Esophagus squamous epithelium (tissue), 5 donors: ENCODE measurements around the gene TNFSF8. TPM values are rescaled to one million over a fixed set of nuclear protein-coding genes. Genes with fewer than 3 reads are reported as not detected.

Experiments used
- DNase-seq: peaks from one replicate; lab custom pipeline; 2025; lab: John Stamatoyannopoulos, UW
- H3K27ac ChIP-seq, 4 donors: fragments of 200-600 bp; sonication (generic); one replicate each; pipeline ENCODE4 v1.5.1; 2016 to 2019; ENCODE audit warnings: mild to moderate bottlenecking in 1 of 4
- H3K27me3 ChIP-seq, 4 donors: fragments of 200-600 bp; sonication (generic); 1 replicate in 3 of 4; 2 replicates in 1 of 4; pipeline versions ENCODE4 v1.5.1 to v1.6.0; 2017 to 2021; ENCODE audit warnings: antibody characterized with exemption in 1 of 4
- H3K36me3 ChIP-seq, 3 donors: fragments of 200-600 bp; sonication (generic); one replicate each; pipeline ENCODE4 v1.5.1; 2016 to 2019
- H3K4me1 ChIP-seq, 3 donors: fragments of 200-600 bp; sonication (generic); one replicate each; pipeline ENCODE4 v1.5.1; 2017 to 2019
- H3K4me3 ChIP-seq, 4 donors: fragments of 200-600 bp; sonication (generic); 1 replicate in 3 of 4; 2 replicates in 1 of 4; pipeline ENCODE4 v1.5.1; 2016 to 2019; ENCODE audit warnings: mild to moderate bottlenecking in 2 of 4, moderate library complexity in 1 of 4
- H3K9me3 ChIP-seq, 3 donors: fragments of 200-600 bp; sonication (generic); one replicate each; pipeline ENCODE4 v1.5.1; 2016 to 2019
- CTCF ChIP-seq, 6 experiments: fragments of 450-650 bp in 4 of 6; fragments of 200-600 bp in 2 of 6; sonication (generic) in 2 of 6; IDR thresholded peaks; one replicate each; pipeline ENCODE4 v1.5.1; 2016 to 2019; ENCODE audit warnings: antibody characterized with exemption in 6 of 6, mild to moderate bottlenecking in 4 of 6, moderate library complexity in 4 of 6
- POLR2A ChIP-seq, 4 donors: fragments of 450-650 bp; IDR thresholded peaks; one replicate each; pipeline ENCODE4 v1.6.1; 2017; ENCODE audit warnings: antibody characterized with exemption in 4 of 4, mild to moderate bottlenecking in 4 of 4, moderate library complexity in 3 of 4
- WGBS, 2 donors: methylation state at CpG; one replicate each; pipeline ENCODE4 v1.1.5; 2018; 5-methylcytosine and 5-hydroxymethylcytosine counted together
- intact Hi-C: fragments of 100-400 bp; cut with DNase I; formaldehyde crosslinking; loops from one replicate; pipeline ENCODE4 v1.15.0; 2022
- total RNA-seq, 4 donors: library from RNA; depleted of rRNA; stranded (reverse); fragments of >200 nt; gene quantifications; one replicate each; pipeline ENCODE4 v1.1.0, GENCODE V29; 2016
- donor health status: DM: yes; HTN: yes; CAD: no.

The TNFSF8 gene
- total RNA-seq, 4 donors from 2014 or later, result 0.21 to 6.5 (median 0.41) TPM

- H3K27me3 ChIP-seq, result peaks cover 0 to 20% (median 0%) of the 10 kb centered on the region in 4 donors
- DNase-seq, result no peak
- no peaks in the 10 kb centered on the region for H3K9me3 ChIP-seq
- no peaks in the 10 kb centered on the region for H3K36me3 ChIP-seq
- no peak overlapping the region for H3K27ac ChIP-seq
- intact Hi-C loops, result no loop called here
- no peak for TF ChIP-seq POLR2A (IDR thresholded peaks at IDR 0.05)
- no peak for TF ChIP-seq CTCF (IDR thresholded peaks at IDR 0.05)
- no peaks in the 10 kb centered on the region for H3K4me1 ChIP-seq
- H3K4me3 ChIP-seq, result no peak overlapping the region
These were observed 6.1 kb downstream of the TNFSF8 start for GRCh38 chr9:114924327-114924726.

DNA sequence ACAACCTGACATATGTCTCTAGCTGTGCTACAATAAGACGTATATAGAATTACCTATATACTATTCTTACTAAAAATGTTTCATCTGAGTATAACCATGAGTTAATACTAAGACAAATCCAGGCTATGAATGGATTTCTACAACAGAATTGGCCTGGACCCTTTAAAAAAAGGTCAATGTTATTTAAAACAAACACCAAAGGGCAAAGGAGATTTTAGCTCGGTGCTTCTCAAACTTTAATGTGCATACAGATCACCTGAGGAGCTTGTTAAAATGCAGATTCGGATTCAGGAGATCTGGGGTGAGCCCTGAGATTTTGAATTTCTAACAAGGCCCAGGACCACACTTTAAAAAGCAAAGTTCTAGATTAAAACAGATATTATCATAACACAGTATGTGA, 6.5 kb downstream of the TNFSF8 start:
- DNase-seq, result no peak
- TF ChIP-seq CTCF (IDR thresholded peaks at IDR 0.05) (no peak), POLR2A (IDR thresholded peaks at IDR 0.05) (no peak)
- H3K36me3 ChIP-seq, result no peaks in the 10 kb centered on the region
- H3K27ac ChIP-seq, result no peak overlapping the region
- no peaks in the 10 kb centered on the region for H3K9me3 ChIP-seq
- H3K4me1 ChIP-seq, result no peaks in the 10 kb centered on the region
- peaks cover 0 to 20% (median 0%) of the 10 kb centered on the region in 4 donors for H3K27me3 ChIP-seq
- intact Hi-C loops, result no loop called here
- WGBS, 2 donors, result 78 to 87% methylated on average over 3 of the region's 3 CpGs
- H3K4me3 ChIP-seq, result no peak overlapping the region

DNA sequence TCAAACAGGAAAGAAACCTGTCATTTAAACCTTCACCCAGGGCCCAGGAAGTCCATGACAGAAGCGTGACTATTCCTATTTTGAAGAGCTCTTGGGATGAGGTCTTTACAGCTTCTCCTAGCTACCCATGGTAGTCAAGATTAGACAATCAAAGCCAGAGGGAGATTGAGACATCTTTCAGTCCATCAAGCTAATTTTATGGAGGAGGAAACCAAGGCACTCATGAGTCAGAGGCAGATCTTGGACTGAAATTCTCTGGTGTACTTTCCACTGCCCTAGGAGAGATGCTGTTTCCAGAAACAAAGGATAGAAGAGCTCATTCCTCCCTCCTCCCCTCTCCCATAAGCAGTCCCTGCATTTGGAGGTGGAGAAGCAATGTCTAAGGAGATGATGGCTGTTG, 9.2 kb downstream of the TNFSF8 start:
- TF ChIP-seq CTCF (IDR thresholded peaks at IDR 0.05) (no peak), POLR2A (IDR thresholded peaks at IDR 0.05) (no peak)
- Histone ChIP-seq H3K4me1 (no peaks in the 10 kb centered on the region), H3K27me3 (peaks cover 0 to 29% (median 0%) of the 10 kb centered on the region in 4 donors), H3K4me3 (no peak overlapping the region), H3K27ac (no peak overlapping the region), H3K36me3 (no peaks in the 10 kb centered on the region), H3K9me3 (no peaks in the 10 kb centered on the region)
- DNase-seq, result no peak
- 86 to 100% methylated on average over 1 of the region's 1 CpG for WGBS, 2 donors
- intact Hi-C loops, result no loop called here

GRCh38 chr9:114919611-114920010, 10.8 kb downstream of the TNFSF8 start:
- DNase-seq, result no peak
- H3K27ac ChIP-seq, result no peak overlapping the region
- WGBS, 2 donors, result 79 to 82% methylated on average over 4 of the region's 4 CpGs
- no peaks in the 10 kb centered on the region for H3K9me3 ChIP-seq
- no peak for TF ChIP-seq CTCF (IDR thresholded peaks at IDR 0.05)
- peaks cover 0 to 18% (median 0%) of the 10 kb centered on the region in 4 donors for H3K27me3 ChIP-seq
- no peak overlapping the region for H3K4me3 ChIP-seq
- H3K36me3 ChIP-seq, result no peaks in the 10 kb centered on the region
- intact Hi-C loops, result loop anchor here (10.0 kb wide), 1 partner anchor 235 kb away; the partner anchor contains the start of gene TEX48
- H3K4me1 ChIP-seq, result no peaks in the 10 kb centered on the region

- peaks cover 0 to 14% (median 0%) of the 10 kb centered on the region in 4 donors for H3K27me3 ChIP-seq
- TF ChIP-seq CTCF (IDR thresholded peaks at IDR 0.05), result no peak
- TF ChIP-seq POLR2A (IDR thresholded peaks at IDR 0.05), result no peak
- H3K9me3 ChIP-seq, result no peaks in the 10 kb centered on the region
- no peak overlapping the region for H3K27ac ChIP-seq
- H3K4me3 ChIP-seq, result no peak overlapping the region
- no peaks in the 10 kb centered on the region for H3K36me3 ChIP-seq
- no peaks in the 10 kb centered on the region for H3K4me1 ChIP-seq
- 72 to 73% methylated on average over 7 of the region's 7 CpGs for WGBS, 2 donors
- intact Hi-C loops, result loop anchor here (10.0 kb wide), 1 partner anchor 232 kb away; the partner anchor contains the start of gene TEX48
- DNase-seq, result no peak
These were observed 13.9 kb downstream of the TNFSF8 start for GRCh38 chr9:114916481-114916880.
